ENCODE data around the gene DLGAP4. TPM values are rescaled to one million over a fixed set of nuclear protein-coding genes. Genes with fewer than 3 reads are reported as not detected.

DLGAP4 gene
- total and polyA plus RNA-seq, 2 of the 8 experiments (the other 6 are each of a cell fraction or from before 2014, with no cell fraction given) = 41.2 to 57.2 TPM

DNA sequence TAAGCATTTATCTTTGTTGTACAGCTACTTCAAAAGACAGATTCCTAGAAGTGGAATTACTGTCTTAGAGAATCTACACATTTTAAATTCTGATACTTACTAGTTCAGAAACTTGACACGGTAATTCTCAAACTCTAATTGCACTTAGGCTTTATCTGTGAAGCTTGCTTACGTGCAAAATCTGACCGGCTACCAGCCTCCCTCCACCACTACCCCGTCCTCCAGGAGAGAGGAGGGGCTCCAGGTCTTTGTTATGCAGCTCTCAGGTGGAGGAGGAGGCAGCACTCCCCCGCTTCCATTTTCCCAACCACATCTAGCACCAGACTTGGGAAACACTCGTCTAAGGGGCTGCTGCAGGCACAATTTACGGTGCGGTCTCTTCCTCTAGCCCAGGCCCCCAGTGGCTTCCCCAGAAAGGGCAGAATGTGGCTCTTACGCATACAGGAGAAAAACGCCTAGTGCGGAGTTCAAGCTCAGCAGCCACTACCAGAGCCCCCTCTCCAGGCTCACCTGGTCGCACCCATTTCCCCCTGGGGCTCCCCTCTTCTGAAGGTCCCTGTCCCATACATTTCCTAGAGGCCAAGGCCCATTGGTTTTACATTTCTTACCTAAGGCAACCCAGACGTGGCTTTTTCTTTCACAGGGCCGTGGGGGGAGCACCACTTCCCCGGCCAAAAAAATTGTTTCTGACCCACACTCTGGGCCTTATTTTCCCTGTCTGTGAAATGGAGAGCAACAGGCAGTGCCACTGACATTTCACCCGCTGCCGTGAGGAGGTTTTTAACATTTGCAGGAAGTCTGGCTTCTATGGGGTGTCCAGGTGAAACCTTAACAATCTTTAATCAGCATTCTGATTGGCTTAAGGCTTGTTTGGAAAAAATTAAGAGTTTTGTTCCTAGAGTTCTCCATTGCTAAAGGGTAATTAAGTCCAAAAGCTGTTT, 265.7 kb downstream of the DLGAP4 start:
- H3K4me3 ChIP-seq (ENCODE audit: extremely low read depth in 1 of 4, insufficient read depth in 2 of 4, low read depth in 3 of 4, low read length in 4 of 4) = peak overlapping the region; percentile 42 to 98 (median 62); a peak in 7 of 8 replicates
- H2AFZ ChIP-seq (ENCODE audit: low read length) = no peak overlapping the region
- DNase-seq (ENCODE audit: low read depth in 1 of 2, low spot score in 2 of 2) = peak; percentile 61 to 70
- H4K5ac ChIP-seq (ENCODE audit: insufficient read length, low read depth, low read length) = peak overlapping the region; percentile 55
- no peaks in the 10 kb centered on the region; a peak in 1 of 8 replicates for H3K36me3 ChIP-seq (ENCODE audit: control insufficient read depth in 2 of 4, insufficient read depth in 4 of 4, low read length in 3 of 4)
- H3K27me3 ChIP-seq (replicated peaks in 1 of 4; ENCODE audit: control insufficient read depth in 3 of 4, extremely low read depth in 1 of 4, insufficient read depth in 3 of 4, low read length in 3 of 4) = no peaks in the 10 kb centered on the region
- peaks cover 17% of the 10 kb centered on the region for H3K23me2 ChIP-seq (ENCODE audit: low read depth, low read length)
- H3K4me1 ChIP-seq (replicated peaks in 1 of 4; ENCODE audit: control insufficient read depth in 3 of 4, insufficient read depth in 4 of 4, low read length in 3 of 4) = peaks cover 14 to 31% (median 18%) of the 10 kb centered on the region in 4 experiments
- 5% methylated on average over 17 of the region's 17 CpGs; no CpG with 5 or more reads in 1 of the 2 experiments for WGBS, 2 experiments (ENCODE audit: extremely low coverage in 1 of 2, insufficient coverage in 1 of 2, insufficient read length in 1 of 2, insufficient replicate concordance in 2 of 2, low coverage in 1 of 2, low lambda C conversion rate in 2 of 2, missing lambda C conversion rate in 1 of 2)
- H3K4ac ChIP-seq (replicated peaks; ENCODE audit: insufficient read length, low read depth, low read length) = peak overlapping the region; percentile 10
- ChIA-PET POLR2A (ENCODE audit: partially characterized antibody) (interaction anchor here (0.8 to 17.6 kb wide), 11 partner anchors 10 to 293 kb away, joined by 3 to 388 read pairs (median 5); partner anchors contain the start of gene RAB5IF), CTCF (ENCODE audit: partially characterized antibody) (interaction anchor here (0.7 to 18.0 kb wide), 8 partner anchors 12 to 41 kb away, joined by 4 to 202 read pairs (median 9); partner anchors contain the start of genes MYL9 and RAB5IF)
- peak overlapping the region; percentile 15; the same call in 1 of the 2 replicates for H4K8ac ChIP-seq (ENCODE audit: extremely low read depth, insufficient read depth, low read length)
- H4K20me1 ChIP-seq (replicated peaks in 1 of 2; ENCODE audit: control insufficient read depth in 1 of 2, insufficient read depth in 2 of 2, low read length in 2 of 2) = peaks cover 0 to 4% of the 10 kb centered on the region in 2 experiments
- no peak overlapping the region for H3K14ac ChIP-seq (ENCODE audit: insufficient read length)
- 0 out of 2 replicates have a peak overlapping the region, but pooled peaks have one; percentile 86 for H2AK5ac ChIP-seq (ENCODE audit: low read depth, low read length)
- peak; percentile 55 for FAIRE-seq
- H2BK12ac ChIP-seq (ENCODE audit: low read depth, low read length) = peak overlapping the region; percentile 89
- peaks cover 2% of the 10 kb centered on the region for H3K79me1 ChIP-seq (ENCODE audit: low read depth, low read length)
- peaks cover 18 to 42% of the 10 kb centered on the region in 2 experiments for H3K79me2 ChIP-seq (ENCODE audit: control insufficient read depth in 1 of 2, insufficient read depth in 2 of 2, low read length in 2 of 2)
- H4K91ac ChIP-seq (replicated peaks; ENCODE audit: insufficient read length, low read length) = peak overlapping the region; percentile 54
- H2BK120ac ChIP-seq (replicated peaks; ENCODE audit: low read depth, low read length) = peak overlapping the region; percentile 63
- H3K23ac ChIP-seq (ENCODE audit: insufficient read length) = no peak overlapping the region
- H3K27ac ChIP-seq (ENCODE audit: low read depth, low read length) = peak overlapping the region; percentile 85
- H2BK5ac ChIP-seq (ENCODE audit: low read depth, low read length) = peak overlapping the region; percentile 93
- H3K18ac ChIP-seq (ENCODE audit: extremely low read depth, low read length) = peak overlapping the region; percentile 52
- H3K9ac ChIP-seq (replicated peaks in 1 of 4; ENCODE audit: extremely low read depth in 1 of 4, low read depth in 3 of 4, low read length in 3 of 4) = peak overlapping the region in 3 of 4 experiments; percentile 3 to 51 (median 43); a peak in 6 of 7 replicates
- peak overlapping the region; percentile 98 to 99 for H3K4me2 ChIP-seq (ENCODE audit: insufficient read depth in 1 of 2, low read depth in 2 of 2, low read length in 2 of 2)
- 0 out of 2 replicates have a peak overlapping the region, but pooled peaks have one; percentile 9 for H2BK20ac ChIP-seq (ENCODE audit: low read length)
- no peak overlapping the region for H2BK15ac ChIP-seq (ENCODE audit: low read length)
- H3K56ac ChIP-seq (replicated peaks; ENCODE audit: insufficient read length, low read depth, low read length) = peak overlapping the region; percentile 95
- H3K9me3 ChIP-seq (ENCODE audit: insufficient read depth in 2 of 2, low read depth in 1 of 2, low read length in 1 of 2) = no peaks in the 10 kb centered on the region
- peak; percentile 92 for TF ChIP-seq POU5F1 (IDR thresholded peaks at IDR 0.05; ENCODE audit: low read depth, low read length)
- TF ChIP-seq PHF8 (conservative IDR thresholded peaks at IDR 0.05; ENCODE audit: low read depth, low read length) = 0 out of 2 replicates have a peak, but pooled peaks have one; percentile 30
- no peak for TF ChIP-seq KDM1A (IDR thresholded peaks at IDR 0.05; ENCODE audit: borderline replicate concordance, low read length)
- TF ChIP-seq YY1 (IDR thresholded peaks at IDR 0.05; ENCODE audit: low read depth, low read length) = peak; percentile 24; the same call in 1 of the 2 replicates
- TF ChIP-seq NANOG (IDR thresholded peaks at IDR 0.05; ENCODE audit: insufficient read depth, low read depth, low read length, poor library complexity, severe bottlenecking) = no peak
- TF ChIP-seq TAF1 (IDR thresholded peaks at IDR 0.05; ENCODE audit: low read depth, low read length) = peak; percentile 76
- no peak for TF ChIP-seq GTF2F1 (IDR thresholded peaks at IDR 0.05; ENCODE audit: borderline replicate concordance, low read depth, low read length)
- TF ChIP-seq, protein P1, sequence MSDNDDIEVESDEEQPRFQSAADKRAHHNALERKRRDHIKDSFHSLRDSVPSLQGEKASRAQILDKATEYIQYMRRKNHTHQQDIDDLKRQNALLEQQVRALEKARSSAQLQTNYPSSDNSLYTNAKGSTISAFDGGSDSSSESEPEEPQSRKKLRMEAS (IDR thresholded peaks at IDR 0.05) = no peak
- peak; percentile 74 for TF ChIP-seq TBP (IDR thresholded peaks at IDR 0.05; ENCODE audit: low read depth, low read length)
- TF ChIP-seq POLR2AphosphoS5 (IDR thresholded peaks at IDR 0.05; ENCODE audit: low read depth, low read length) = peak; percentile 74
- TF ChIP-seq POLR2A (IDR thresholded peaks at IDR 0.05; ENCODE audit: control extremely low read depth in 1 of 2, low read depth in 2 of 2, low read length in 2 of 2) = peak; percentile 53 to 85

Measured in H1 (cell line).